IMR-90 (cell line): ENCODE results near the gene ANK3. TPM values are rescaled to one million over a fixed set of nuclear protein-coding genes. Genes with fewer than 3 reads are reported as not detected.

Experiments
- ATAC-seq: fragments of 200-7000 bp; cut with Tn5 transposase; 2 replicates; pipeline ENCODE4 v1.9.1; 2020; ENCODE audit warnings: low read depth, mild to moderate bottlenecking, moderate library complexity
- BruUV-seq: library from RNA; stranded (reverse); fragments of 400-500 nt; replicated peaks from 2 replicates; lab custom pipeline; 2021; lab: Mats Ljungman, UMichigan
- CTCF ChIA-PET: fragments of 300-600 bp; formaldehyde crosslinking; extraction: SDS; loops from one replicate; lab custom pipeline; 2021; ENCODE audit warnings: antibody characterized with exemption; lab: Yijun Ruan, JAX
- POLR2A ChIA-PET: fragments of 300-600 bp; sonication (Branson Sonifier 250); formaldehyde crosslinking; loops from one replicate; lab custom pipeline; 2022; ENCODE audit warnings: antibody characterized with exemption; ENCODE audit not compliant: unreplicated experiment; lab: Charles Lee
- DNase-seq: peaks from one replicate; pipeline ENCODE4 v3.0.0; 2013
- H2AFZ ChIP-seq: replicated peaks from 2 replicates; pipeline ENCODE3; 2013; ENCODE audit warnings: low read length, mild to moderate bottlenecking; ENCODE audit not compliant: poor library complexity
- H2AK5ac ChIP-seq: 2 replicates; pipeline ENCODE4 v1.6.1; 2013; ENCODE audit warnings: low read depth, low read length, inconsistent platforms
- H2AK9ac ChIP-seq: replicated peaks from 2 replicates; pipeline ENCODE3; 2013; ENCODE audit warnings: mild to moderate bottlenecking, low read depth, low read length, moderate library complexity; ENCODE audit not compliant: poor library complexity
- H2BK120ac ChIP-seq: 2 replicates; pipeline ENCODE4 v1.6.1; 2013; ENCODE audit warnings: low read depth, low read length, inconsistent platforms
- H2BK15ac ChIP-seq: 3 replicates; pipeline ENCODE4 v1.6.1; 2013; ENCODE audit warnings: low read depth, low read length, inconsistent platforms
- H2BK20ac ChIP-seq: 2 replicates; pipeline ENCODE4 v1.6.1; 2013; ENCODE audit warnings: low read depth, mild to moderate bottlenecking, inconsistent platforms, low read length, moderate library complexity
- H2BK5ac ChIP-seq: 2 replicates; pipeline ENCODE4 v1.6.1; 2013; ENCODE audit warnings: mild to moderate bottlenecking, low read depth, low read length, inconsistent platforms; ENCODE audit not compliant: poor library complexity, severe bottlenecking
- H3K14ac ChIP-seq: replicated peaks from 2 replicates; pipeline ENCODE4 v1.6.1; 2013; ENCODE audit warnings: low read depth, low read length, inconsistent platforms
- H3K18ac ChIP-seq: 2 replicates; pipeline ENCODE4 v1.6.1; 2013; ENCODE audit warnings: low read depth, low read length, control low read depth
- H3K23ac ChIP-seq: 2 replicates; pipeline ENCODE4 v1.6.1; 2013; ENCODE audit warnings: low read depth, low read length, inconsistent platforms
- H3K27ac ChIP-seq: 2 replicates; pipeline ENCODE4 v1.5.1; 2013; ENCODE audit warnings: mild to moderate bottlenecking, control low read depth, low read length; ENCODE audit not compliant: insufficient read depth
- H3K27me3 ChIP-seq: 2 replicates; pipeline ENCODE4 v1.6.1; 2013; ENCODE audit warnings: low read length; ENCODE audit not compliant: control insufficient read depth, insufficient read depth
- H3K36me3 ChIP-seq: 2 replicates; pipeline ENCODE4 v1.6.1; 2013; ENCODE audit warnings: low read length, mixed read lengths; ENCODE audit not compliant: control insufficient read depth, insufficient read depth
- H3K4ac ChIP-seq: 2 replicates; pipeline ENCODE4 v1.6.1; 2013; ENCODE audit warnings: low read depth, low read length, inconsistent platforms
- H3K4me1 ChIP-seq: 2 replicates; pipeline ENCODE4 v1.6.1; 2013; ENCODE audit warnings: low read length, mixed read lengths; ENCODE audit not compliant: control insufficient read depth, insufficient read depth
- H3K4me2 ChIP-seq: 2 replicates; pipeline ENCODE4 v1.6.1; 2013; ENCODE audit warnings: low read depth, mild to moderate bottlenecking, control low read depth, low read length, moderate library complexity
- H3K4me3 ChIP-seq: 2 replicates; pipeline ENCODE4 v1.5.1; 2013; ENCODE audit warnings: low read depth, mild to moderate bottlenecking, control low read depth, low read length, moderate library complexity; ENCODE audit not compliant: insufficient read depth
- H3K56ac ChIP-seq: 2 replicates; pipeline ENCODE4 v1.6.1; 2013; ENCODE audit warnings: low read length, inconsistent platforms; ENCODE audit not compliant: insufficient read depth; ENCODE audit errors: extremely low read depth
- H3K79me1 ChIP-seq, 2 experiments: 2 replicates each; pipeline ENCODE4 v1.6.1; 2013; ENCODE audit warnings: low read length in 2 of 2, inconsistent platforms in 1 of 2, low read depth in 1 of 2
- H3K9ac ChIP-seq: 2 replicates; pipeline ENCODE4 v1.6.1; 2013; ENCODE audit warnings: low read depth, low read length, control low read depth
- H3K9me1 ChIP-seq: 2 replicates; pipeline ENCODE4 v1.6.1; 2013; ENCODE audit warnings: low read length, inconsistent platforms; ENCODE audit not compliant: insufficient read depth
- H3K9me3 ChIP-seq: 2 replicates; pipeline ENCODE4 v1.6.1; 2013; ENCODE audit warnings: low read length; ENCODE audit not compliant: control insufficient read depth, insufficient read depth
- H4K20me1 ChIP-seq: 2 replicates; pipeline ENCODE4 v1.6.1; 2013; ENCODE audit warnings: low read length, inconsistent platforms; ENCODE audit not compliant: insufficient read depth
- H4K5ac ChIP-seq: 2 replicates; pipeline ENCODE4 v1.6.1; 2013; ENCODE audit warnings: mild to moderate bottlenecking, low read depth, low read length, control low read depth
- H4K8ac ChIP-seq, 2 experiments: 2 replicates each; pipeline ENCODE4 v1.6.1; 2013; ENCODE audit warnings: low read depth in 2 of 2, low read length in 2 of 2, control low read depth in 1 of 2, inconsistent platforms in 1 of 2
- H4K91ac ChIP-seq: 2 replicates; pipeline ENCODE4 v1.6.1; 2013; ENCODE audit warnings: low read depth, low read length, inconsistent platforms; ENCODE audit not compliant: insufficient read depth
- BHLHE40 ChIP-seq: fragments of 150-350 bp; IDR thresholded peaks from 2 replicates; pipeline ENCODE4 v1.6.1; 2016; ENCODE audit warnings: mild to moderate bottlenecking, low read depth, low read length
- CEBPB ChIP-seq: IDR thresholded peaks from 2 replicates; pipeline ENCODE4 v1.6.1; 2012; ENCODE audit warnings: low read depth, low read length, improper control_type of control experiment
- CTCF ChIP-seq: conservative IDR thresholded peaks from 2 replicates; pipeline ENCODE4 v1.5.1; 2012; ENCODE audit warnings: mild to moderate bottlenecking, low read depth, low read length, improper control_type of control experiment
- FOS ChIP-seq: fragments of 150-350 bp; IDR thresholded peaks from 2 replicates; pipeline ENCODE4 v1.6.1; 2016; ENCODE audit warnings: low read depth, low read length
- MAZ ChIP-seq: IDR thresholded peaks from 2 replicates; pipeline ENCODE4 v1.6.1; 2012; ENCODE audit warnings: low read depth, mild to moderate bottlenecking, low read length, improper control_type of control experiment, moderate library complexity, borderline replicate concordance
- MXI1 ChIP-seq: IDR thresholded peaks from 2 replicates; pipeline ENCODE4 v1.6.1; 2012; ENCODE audit warnings: low read depth, mild to moderate bottlenecking, low read length, moderate library complexity, borderline replicate concordance
- NFE2L2 ChIP-seq: fragments of 150-350 bp; IDR thresholded peaks from 2 replicates; pipeline ENCODE4 v1.6.1; 2016; ENCODE audit warnings: low read depth, mild to moderate bottlenecking, low read length
- RCOR1 ChIP-seq: IDR thresholded peaks from 2 replicates; pipeline ENCODE4 v1.6.1; 2012; ENCODE audit warnings: mild to moderate bottlenecking, low read length, improper control_type of control experiment; ENCODE audit not compliant: insufficient replicate concordance
- RFX5 ChIP-seq: IDR thresholded peaks from 2 replicates; pipeline ENCODE4 v1.8.0; 2012; ENCODE audit warnings: low read depth, mild to moderate bottlenecking, low read length, moderate library complexity
- SMC3 ChIP-seq: fragments of 150-350 bp; IDR thresholded peaks from 2 replicates; pipeline ENCODE4 v1.6.1; 2016; ENCODE audit warnings: low read depth, mild to moderate bottlenecking, antibody characterized with exemption, low read length, moderate library complexity
- USF2 ChIP-seq: fragments of 150-350 bp; IDR thresholded peaks from 2 replicates; pipeline ENCODE4 v1.6.1; 2017; ENCODE audit warnings: mild to moderate bottlenecking, antibody characterized with exemption, low read length, low read depth
- WGBS, 2 experiments: methylation state at CpG; one replicate each; pipeline versions ENCODE4 v1.1.5 to v1.1.7; 2013; ENCODE audit warnings: missing lambda C conversion rate in 2 of 2; ENCODE audit not compliant: insufficient read length in 1 of 2; ENCODE audit errors: extremely low coverage in 2 of 2; 5-methylcytosine and 5-hydroxymethylcytosine counted together
- dilution Hi-C: fragments of 300-500 bp; cut with HindIII; formaldehyde crosslinking; loops from one replicate; pipeline ENCODE4 v1.14.3; 2018; ENCODE audit warnings: low sequenced_read_pairs; ENCODE audit not compliant: unreplicated experiment
- in situ Hi-C: fragments of 300-500 bp; cut with MboI; formaldehyde crosslinking; loops from 3 replicates; pipeline ENCODE4 v1.14.3; 2019; ENCODE audit warnings: low sequenced_read_pairs, inconsistent platforms, mixed read lengths
- intact Hi-C: fragments of 100-400 bp; cut with micrococcal nuclease; formaldehyde crosslinking; loops from 2 replicates; pipeline ENCODE4 v1.10.0; 2022
- polyA plus RNA-seq, 3 experiments: library from polyadenylated mRNA; depleted of rRNA; stranded (reverse); fragments of >200 nt; gene quantifications; 2 replicates each; pipeline ENCODE4 v1.2.3, GENCODE V29; 2012; ENCODE audit warnings: low replicate concordance in 1 of 3
- total RNA-seq: library from RNA; depleted of rRNA; stranded (reverse); fragments of >200 nt; gene quantifications from 2 replicates; pipeline ENCODE4 v1.2.3, GENCODE V29; 2012
- TF ChIP-seq, protein P1 (sequence below): fragments of 150-350 bp; IDR thresholded peaks from 2 replicates; pipeline ENCODE4 v1.6.1; 2016; ENCODE audit warnings: low read depth, mild to moderate bottlenecking, low read length, moderate library complexity, borderline replicate concordance

The ANK3 gene
- total and polyA plus RNA-seq, 2 of the 4 experiments (the other 2 are of a cell fraction): 0.63 to 1.8 TPM

GRCh38 chr10:60430836-60431597 is 41.3 kb upstream of the ANK3 start:
- Histone ChIP-seq H3K4me3 (no peak overlapping the region), H3K56ac (0 out of 2 replicates have a peak overlapping the region, but pooled peaks have one; percentile 10), H2AK5ac (peak overlapping the region; percentile 56; the same call in 1 of the 2 replicates), H4K20me1 (no peaks in the 10 kb centered on the region), H2BK15ac (no peak overlapping the region; the same call in 2 of the 3 replicates), H2BK120ac (peak overlapping the region; percentile 36; the same call in 1 of the 2 replicates), H3K18ac (no peak overlapping the region), H3K27me3 (no peaks in the 10 kb centered on the region), H3K4me1 (peaks cover 18% of the 10 kb centered on the region), H3K23ac (no peak overlapping the region), H3K9me1 (peaks cover 9% of the 10 kb centered on the region), H4K91ac (no peak overlapping the region), H2AFZ (no peak overlapping the region), H3K14ac (no peak overlapping the region), H3K9ac (no peak overlapping the region), H3K27ac (no peak overlapping the region), H2AK9ac (no peak overlapping the region), H2BK20ac (peak overlapping the region; percentile 32), H3K4ac (peak overlapping the region; percentile 41; the same call in 1 of the 2 replicates), H3K79me1 (no peaks in the 10 kb centered on the region), H2BK5ac (no peak overlapping the region), H4K8ac (no peak overlapping the region), H4K5ac (no peak overlapping the region), H3K9me3 (no peaks in the 10 kb centered on the region), H3K4me2 (no peak overlapping the region), H3K36me3 (no peaks in the 10 kb centered on the region)
- no TSS peak for BruUV-seq
- DNase-seq (peak; percentile 26), ATAC-seq (no peak)
- in situ Hi-C loops (loop anchor here (10.0 to 25.0 kb wide), 2 partner anchors 306 to 794 kb away; no protein-coding TSS in a partner anchor), dilution Hi-C loops (no loop called here), intact Hi-C loops (no loop called here)
- WGBS, 2 experiments: 100% methylated on average over 1 of the region's 7 CpGs; no CpG with 5 or more reads in 1 of the 2 experiments
- CTCF ChIA-PET: interaction anchor here (1.0 to 1.3 kb wide), 2 partner anchors 8 to 11 kb away, joined by 3 read pairs; no protein-coding TSS in a partner anchor
- TF ChIP-seq SMC3 (no peak), FOS (no peak), RFX5 (no peak), NFE2L2 (no peak), MXI1 (no peak), CTCF (no peak), RCOR1 (no peak), CEBPB (no peak), MAZ (no peak), BHLHE40 (no peak), USF2 (no peak)
- TF ChIP-seq, protein P1, sequence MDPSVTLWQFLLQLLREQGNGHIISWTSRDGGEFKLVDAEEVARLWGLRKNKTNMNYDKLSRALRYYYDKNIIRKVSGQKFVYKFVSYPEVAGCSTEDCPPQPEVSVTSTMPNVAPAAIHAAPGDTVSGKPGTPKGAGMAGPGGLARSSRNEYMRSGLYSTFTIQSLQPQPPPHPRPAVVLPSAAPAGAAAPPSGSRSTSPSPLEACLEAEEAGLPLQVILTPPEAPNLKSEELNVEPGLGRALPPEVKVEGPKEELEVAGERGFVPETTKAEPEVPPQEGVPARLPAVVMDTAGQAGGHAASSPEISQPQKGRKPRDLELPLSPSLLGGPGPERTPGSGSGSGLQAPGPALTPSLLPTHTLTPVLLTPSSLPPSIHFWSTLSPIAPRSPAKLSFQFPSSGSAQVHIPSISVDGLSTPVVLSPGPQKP: no peak
- POLR2A ChIA-PET: no interaction called here
